Cerebellar nuclear complex (tissue), 1 donor: ENCODE data around the gene SLC35F1.

Source experiments
- DNase-seq, 2 experiments: peaks; one replicate each; lab custom pipeline; 2025; lab: John Stamatoyannopoulos, UW

Gene SLC35F1

GRCh38 chr6:118316796-118317384 is 409.8 kb downstream of the SLC35F1 start:
- DNase-seq: no peak

GRCh38 chr6:118317581-118318563 is 410.8 kb downstream of the SLC35F1 start:
- DNase-seq: no peak

- DNase-seq: no peak
Measured at GRCh38 chr6:118318648-118319047, 411.6 kb downstream of the SLC35F1 start.

- DNase-seq: no peak
Measured at GRCh38 chr6:118319416-118319815, 412.4 kb downstream of the SLC35F1 start.

DNA sequence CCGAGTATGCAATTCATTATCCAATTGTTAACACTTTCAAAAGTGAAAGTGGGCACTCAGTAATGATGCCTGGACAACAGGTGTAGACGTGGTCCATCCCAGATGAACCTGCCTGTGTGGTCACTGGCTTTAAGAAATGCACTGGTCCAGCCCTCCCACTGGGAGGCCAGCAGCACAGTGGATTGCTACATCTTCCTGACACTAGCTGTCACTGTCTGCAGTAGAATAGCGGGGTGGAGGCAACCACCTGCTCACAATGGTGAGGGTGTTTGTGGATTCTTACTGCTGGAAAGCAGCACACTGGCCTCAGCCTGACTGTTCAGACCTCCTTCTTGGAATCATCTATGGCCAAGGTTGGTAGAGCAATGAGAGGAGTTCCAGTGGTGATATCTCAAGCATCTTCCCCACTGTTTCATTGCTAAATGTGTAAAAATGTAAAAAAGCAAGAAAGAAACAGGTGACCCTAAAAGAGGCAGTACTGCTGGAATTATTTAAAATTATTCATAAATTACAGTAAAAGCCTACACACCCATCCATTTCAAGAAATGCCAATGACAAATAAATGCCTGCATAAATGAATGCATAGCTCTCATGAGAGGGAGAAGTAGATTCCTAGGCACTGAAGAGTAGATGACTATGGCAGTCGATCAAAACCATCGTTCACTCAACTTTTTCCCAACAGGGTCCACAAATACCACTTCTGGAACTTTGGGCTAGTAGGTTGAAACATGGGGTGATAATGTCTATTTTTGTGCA is 413.0 kb downstream of the SLC35F1 start:
- DNase-seq: no peak

DNA sequence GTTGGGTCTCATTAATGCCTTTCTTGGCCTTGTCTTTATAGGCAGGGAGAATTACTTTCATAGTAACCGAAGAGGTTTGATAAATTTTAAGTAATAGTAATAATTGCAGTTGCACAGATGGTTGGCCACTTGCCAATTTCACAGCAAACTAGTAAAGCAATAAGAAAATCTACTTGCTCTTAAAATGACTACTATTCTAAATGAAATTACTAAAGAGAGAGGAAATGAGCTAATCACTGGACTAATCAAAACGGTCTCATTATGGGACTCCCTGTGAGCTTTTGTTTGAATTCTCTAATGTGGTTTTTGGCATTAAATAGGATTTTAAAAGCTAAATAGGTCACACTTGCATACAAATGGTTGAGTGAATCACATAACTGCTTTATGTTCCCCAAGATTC is 413.6 kb downstream of the SLC35F1 start:
- DNase-seq: no peak

DNA sequence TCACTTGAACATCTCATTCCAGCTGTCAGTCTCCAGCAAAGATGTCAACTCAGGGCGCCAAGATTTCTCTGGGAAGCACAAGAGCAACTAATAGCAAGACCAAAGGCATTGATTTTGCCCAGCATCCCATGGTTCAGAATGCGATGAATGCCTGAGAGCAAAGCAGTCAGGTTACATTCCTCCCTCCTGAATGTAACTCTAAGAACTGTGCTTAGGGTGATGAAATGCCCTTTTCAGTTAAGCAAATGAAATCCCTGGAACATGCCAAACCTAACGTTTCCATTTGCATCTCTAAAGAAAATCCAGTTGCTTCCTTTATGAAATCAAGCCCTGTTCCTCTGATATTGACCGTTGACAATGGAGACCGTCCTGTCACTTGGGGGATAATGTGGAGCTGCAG is 417.1 kb downstream of the SLC35F1 start:
- DNase-seq: no peak

DNA sequence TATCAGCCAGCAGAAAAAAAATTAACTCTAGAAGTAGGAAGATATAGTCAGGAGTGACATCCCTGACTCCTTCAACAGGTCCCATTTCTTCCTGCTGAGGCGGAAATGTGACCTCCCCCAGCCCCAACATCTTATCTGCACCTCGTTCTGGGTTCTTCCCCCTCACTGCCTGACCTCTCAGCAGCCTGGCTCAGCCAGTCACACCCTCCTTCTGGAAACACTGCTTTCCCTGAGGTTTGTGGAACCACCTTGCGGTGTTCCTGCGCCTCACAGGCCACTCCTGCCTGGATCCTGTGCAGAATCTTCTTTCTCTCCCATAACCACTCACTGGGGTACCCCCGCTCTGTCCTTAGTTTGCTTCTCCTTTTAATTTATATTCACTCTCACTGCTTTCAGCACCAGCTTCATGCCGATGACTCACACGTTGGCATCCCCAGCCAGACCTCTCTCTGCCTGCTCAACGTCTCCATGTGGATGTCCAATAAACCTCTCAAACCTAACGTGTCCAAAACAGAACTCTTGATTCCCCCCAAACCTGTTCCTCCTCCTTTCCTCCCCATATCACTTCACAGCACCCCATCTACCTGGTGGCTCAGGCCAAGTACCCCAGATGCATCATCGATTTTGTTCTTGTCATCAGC is 418.3 kb downstream of the SLC35F1 start:
- no peak for DNase-seq

DNA sequence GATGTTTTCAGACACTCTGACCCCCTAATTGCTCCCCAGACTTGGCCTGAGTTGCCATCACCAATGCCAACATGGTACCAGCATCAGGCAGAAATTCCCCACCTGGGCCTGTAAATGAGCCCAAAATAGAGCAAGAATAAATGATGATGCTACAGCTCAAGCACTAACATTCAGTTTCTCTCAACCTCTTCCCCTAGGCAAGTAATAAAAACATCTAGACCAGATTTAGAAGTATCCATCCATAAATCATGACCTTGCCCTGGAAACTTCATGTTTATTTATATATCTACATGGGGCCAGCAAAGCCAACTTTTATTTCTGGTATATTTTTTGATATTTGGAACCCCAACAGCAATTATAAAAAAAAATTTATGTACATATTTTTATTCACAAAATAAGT is 419.6 kb downstream of the SLC35F1 start:
- no peak for DNase-seq

DNA sequence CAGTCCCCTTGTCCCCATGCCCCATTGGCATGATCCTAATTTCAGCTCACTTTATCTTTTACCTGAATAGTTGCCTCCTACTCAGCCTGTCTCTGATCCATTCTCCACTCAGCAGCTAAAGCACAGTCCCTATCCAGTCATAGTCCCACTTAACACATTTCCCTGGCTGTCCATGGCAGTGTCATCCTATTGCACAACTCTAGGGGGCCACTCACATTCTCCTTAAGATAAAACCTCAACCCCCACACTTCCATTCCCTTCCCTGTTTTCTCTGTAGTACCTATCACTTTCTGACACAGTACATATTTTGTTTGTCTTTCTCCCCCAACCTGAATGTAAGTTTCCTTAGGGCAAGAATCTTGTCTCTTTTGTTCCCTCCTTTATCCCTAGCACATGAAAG is 420.2 kb downstream of the SLC35F1 start:
- DNase-seq: no peak

- no peak for DNase-seq
Measured at GRCh38 chr6:118333772-118334171, 426.7 kb downstream of the SLC35F1 start.

GRCh38 chr6:118334634-118335033 is 427.6 kb downstream of the SLC35F1 start:
- no peak for DNase-seq

GRCh38 chr6:118335325-118335816 is 428.3 kb downstream of the SLC35F1 start:
- no peak for DNase-seq

- no peak for DNase-seq
Measured at GRCh38 chr6:118344014-118344670, 437.1 kb downstream of the SLC35F1 start.

GRCh38 chr6:118350881-118351430 is 443.9 kb downstream of the SLC35F1 start:
- DNase-seq: no peak

- DNase-seq: no peak
Measured at GRCh38 chr6:118353564-118353963, 446.5 kb downstream of the SLC35F1 start.

DNA sequence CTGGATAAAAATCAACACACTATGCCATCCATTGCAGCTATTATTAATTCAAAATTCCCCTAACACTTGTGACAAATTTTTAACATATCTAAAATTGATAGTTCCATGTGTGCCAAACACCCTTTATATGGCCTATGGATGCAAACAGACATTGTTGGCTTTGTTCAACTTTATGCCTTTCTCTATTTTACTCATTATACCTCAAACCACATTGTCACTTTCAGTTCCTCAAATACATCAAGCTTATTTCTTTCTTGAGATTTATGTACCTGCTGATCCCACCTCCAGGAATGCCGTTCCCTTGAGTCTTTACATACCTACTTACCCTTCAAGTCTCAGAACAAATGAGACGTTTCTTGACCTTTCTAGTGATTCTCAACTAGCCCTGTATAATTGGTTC is 447.6 kb downstream of the SLC35F1 start:
- no peak for DNase-seq

- no peak for DNase-seq
Measured at GRCh38 chr6:118356054-118356453, 449.0 kb downstream of the SLC35F1 start.

DNA sequence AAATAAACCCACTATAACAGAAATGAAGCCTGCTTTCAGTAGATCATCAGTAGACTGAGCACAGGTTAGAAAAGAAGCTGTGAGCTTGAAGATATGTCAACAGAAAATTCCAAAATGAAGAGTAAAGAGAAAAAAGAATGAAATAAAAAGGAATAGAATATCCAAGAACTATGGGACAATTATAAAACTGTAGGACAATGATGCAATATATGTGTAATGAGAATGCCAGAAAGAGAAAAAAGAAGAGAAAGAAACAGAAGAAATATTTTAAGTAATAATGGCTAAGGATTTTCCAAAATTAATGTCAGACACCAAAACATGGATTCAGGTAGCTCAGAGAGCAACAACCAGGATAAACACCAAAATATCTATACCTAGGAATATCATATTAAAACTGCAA is 449.6 kb downstream of the SLC35F1 start:
- no peak for DNase-seq
